Measurements from ENCODE around the gene EIF3D.

GRCh38 chr22:36549033-36549432, 20.1 kb upstream of the EIF3D start:
- no peak for TF ChIP-seq CTCF (conservative IDR thresholded peaks at IDR 0.05; ENCODE audit: low read depth, low read length)
- TF ChIP-seq SMC3 (IDR thresholded peaks at IDR 0.05; ENCODE audit: low read depth, low read length): no peak
- TF ChIP-seq RAD21 (IDR thresholded peaks at IDR 0.05; ENCODE audit: low read length): no peak
- TF ChIP-seq MAZ (IDR thresholded peaks at IDR 0.05; ENCODE audit: borderline replicate concordance, low read depth, low read length): no peak
- no peak for TF ChIP-seq POLR2A (IDR thresholded peaks at IDR 0.05; ENCODE audit: low read depth, low read length)
- no peak for TF ChIP-seq USF2 (IDR thresholded peaks at IDR 0.05; ENCODE audit: low read depth, low read length)
- no peak for TF ChIP-seq BHLHE40 (IDR thresholded peaks at IDR 0.05; ENCODE audit: low read depth, low read length)
- TF ChIP-seq CHD1 (IDR thresholded peaks at IDR 0.05; ENCODE audit: low read depth, low read length): no peak
- TF ChIP-seq MXI1 (IDR thresholded peaks at IDR 0.05; ENCODE audit: borderline replicate concordance, low read depth, low read length): no peak

All from IMR-90 (cell line).